Measurements from ENCODE around the gene ATG10. TPM values are rescaled to one million over a fixed set of nuclear protein-coding genes. Genes with fewer than 3 reads are reported as not detected.
A peak's percentile ranks its signal among the peaks of the same experiment; 100 is the strongest.

The ATG10 gene
- total RNA-seq, 1 experiment from 2014 or later, result 12.2 TPM

DNA sequence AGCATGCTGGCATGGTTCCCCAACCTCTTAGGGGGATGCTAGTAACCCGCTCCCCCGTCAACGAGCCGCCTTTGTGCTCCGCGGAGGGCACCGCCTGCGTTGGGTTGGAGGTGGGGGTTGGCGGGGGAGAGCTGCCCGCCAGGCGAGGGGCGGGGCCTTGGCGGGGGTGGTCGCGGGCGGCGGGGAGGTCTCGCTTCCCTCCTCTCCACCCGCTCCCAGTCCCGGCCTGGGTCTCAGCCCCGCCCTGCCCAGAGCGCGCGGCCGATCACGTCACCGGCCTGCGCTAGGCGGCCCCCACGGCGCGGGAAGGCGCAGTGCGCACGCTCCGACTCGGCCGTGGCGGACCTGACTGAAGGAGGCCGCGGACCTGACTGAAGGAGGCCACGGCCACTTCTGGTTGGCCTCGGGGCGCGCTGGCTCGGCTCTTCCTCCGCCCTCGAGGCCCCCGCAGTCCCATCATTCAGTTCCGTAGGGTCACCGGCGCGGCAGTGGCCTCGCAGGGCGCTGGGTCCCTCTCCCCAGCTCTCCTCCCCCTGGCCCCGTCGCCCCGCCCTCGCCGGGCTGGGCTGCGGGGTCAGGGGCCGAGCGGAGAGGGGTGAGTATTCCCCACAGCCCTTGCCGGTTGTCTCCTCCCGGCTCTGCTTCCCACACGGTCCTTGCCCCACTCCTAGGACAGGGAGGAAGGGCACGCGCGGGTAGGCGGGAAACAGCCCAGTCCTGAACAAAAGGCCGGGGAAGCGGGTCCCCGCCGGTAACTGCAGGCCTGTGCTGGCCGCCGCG is at the start of gene ATG10 (continued):
- TF ChIP-seq, protein P1, sequence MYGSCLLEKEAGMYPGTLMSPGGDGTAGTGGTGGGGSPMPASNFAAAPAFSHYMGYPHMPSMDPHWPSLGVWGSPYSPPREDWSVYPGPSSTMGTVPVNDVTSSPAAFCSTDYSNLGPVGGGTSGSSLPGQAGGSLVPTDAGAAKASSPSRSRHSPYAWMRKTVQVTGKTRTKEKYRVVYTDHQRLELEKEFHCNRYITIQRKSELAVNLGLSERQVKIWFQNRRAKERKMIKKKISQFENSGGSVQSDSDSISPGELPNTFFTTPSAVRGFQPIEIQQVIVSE (CRISPR knock-in tag; IDR thresholded peaks at IDR 0.05; ENCODE audit: borderline replicate concordance), result no peak
- TF ChIP-seq NFYB (CRISPR knock-in tag; conservative IDR thresholded peaks at IDR 0.05; ENCODE audit: low read depth) (no peak), IRF2 (CRISPR knock-in tag; IDR thresholded peaks at IDR 0.05; ENCODE audit: borderline replicate concordance, low read depth) (no peak), ESRRA (CRISPR knock-in tag; IDR thresholded peaks at IDR 0.05; ENCODE audit: borderline replicate concordance) (peak; percentile 31; the same call in 1 of the 2 replicates), NR3C1 (CRISPR knock-in tag; conservative IDR thresholded peaks at IDR 0.05; ENCODE audit: low read depth) (no peak), SP1 (CRISPR knock-in tag; conservative IDR thresholded peaks at IDR 0.05) (peak; percentile 64), NFATC4 (CRISPR knock-in tag; IDR thresholded peaks at IDR 0.05) (no peak), FOXJ3 (CRISPR knock-in tag; IDR thresholded peaks at IDR 0.05; ENCODE audit: borderline replicate concordance) (no peak)
- TF ChIP-seq, protein P2, sequence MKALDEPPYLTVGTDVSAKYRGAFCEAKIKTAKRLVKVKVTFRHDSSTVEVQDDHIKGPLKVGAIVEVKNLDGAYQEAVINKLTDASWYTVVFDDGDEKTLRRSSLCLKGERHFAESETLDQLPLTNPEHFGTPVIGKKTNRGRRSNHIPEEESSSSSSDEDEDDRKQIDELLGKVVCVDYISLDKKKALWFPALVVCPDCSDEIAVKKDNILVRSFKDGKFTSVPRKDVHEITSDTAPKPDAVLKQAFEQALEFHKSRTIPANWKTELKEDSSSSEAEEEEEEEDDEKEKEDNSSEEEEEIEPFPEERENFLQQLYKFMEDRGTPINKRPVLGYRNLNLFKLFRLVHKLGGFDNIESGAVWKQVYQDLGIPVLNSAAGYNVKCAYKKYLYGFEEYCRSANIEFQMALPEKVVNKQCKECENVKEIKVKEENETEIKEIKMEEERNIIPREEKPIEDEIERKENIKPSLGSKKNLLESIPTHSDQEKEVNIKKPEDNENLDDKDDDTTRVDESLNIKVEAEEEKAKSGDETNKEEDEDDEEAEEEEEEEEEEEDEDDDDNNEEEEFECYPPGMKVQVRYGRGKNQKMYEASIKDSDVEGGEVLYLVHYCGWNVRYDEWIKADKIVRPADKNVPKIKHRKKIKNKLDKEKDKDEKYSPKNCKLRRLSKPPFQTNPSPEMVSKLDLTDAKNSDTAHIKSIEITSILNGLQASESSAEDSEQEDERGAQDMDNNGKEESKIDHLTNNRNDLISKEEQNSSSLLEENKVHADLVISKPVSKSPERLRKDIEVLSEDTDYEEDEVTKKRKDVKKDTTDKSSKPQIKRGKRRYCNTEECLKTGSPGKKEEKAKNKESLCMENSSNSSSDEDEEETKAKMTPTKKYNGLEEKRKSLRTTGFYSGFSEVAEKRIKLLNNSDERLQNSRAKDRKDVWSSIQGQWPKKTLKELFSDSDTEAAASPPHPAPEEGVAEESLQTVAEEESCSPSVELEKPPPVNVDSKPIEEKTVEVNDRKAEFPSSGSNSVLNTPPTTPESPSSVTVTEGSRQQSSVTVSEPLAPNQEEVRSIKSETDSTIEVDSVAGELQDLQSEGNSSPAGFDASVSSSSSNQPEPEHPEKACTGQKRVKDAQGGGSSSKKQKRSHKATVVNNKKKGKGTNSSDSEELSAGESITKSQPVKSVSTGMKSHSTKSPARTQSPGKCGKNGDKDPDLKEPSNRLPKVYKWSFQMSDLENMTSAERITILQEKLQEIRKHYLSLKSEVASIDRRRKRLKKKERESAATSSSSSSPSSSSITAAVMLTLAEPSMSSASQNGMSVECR (CRISPR knock-in tag; IDR thresholded peaks at IDR 0.05; ENCODE audit: borderline replicate concordance), result peak; percentile 14; the same call in 1 of the 2 replicates
- TF ChIP-seq, protein P3, sequence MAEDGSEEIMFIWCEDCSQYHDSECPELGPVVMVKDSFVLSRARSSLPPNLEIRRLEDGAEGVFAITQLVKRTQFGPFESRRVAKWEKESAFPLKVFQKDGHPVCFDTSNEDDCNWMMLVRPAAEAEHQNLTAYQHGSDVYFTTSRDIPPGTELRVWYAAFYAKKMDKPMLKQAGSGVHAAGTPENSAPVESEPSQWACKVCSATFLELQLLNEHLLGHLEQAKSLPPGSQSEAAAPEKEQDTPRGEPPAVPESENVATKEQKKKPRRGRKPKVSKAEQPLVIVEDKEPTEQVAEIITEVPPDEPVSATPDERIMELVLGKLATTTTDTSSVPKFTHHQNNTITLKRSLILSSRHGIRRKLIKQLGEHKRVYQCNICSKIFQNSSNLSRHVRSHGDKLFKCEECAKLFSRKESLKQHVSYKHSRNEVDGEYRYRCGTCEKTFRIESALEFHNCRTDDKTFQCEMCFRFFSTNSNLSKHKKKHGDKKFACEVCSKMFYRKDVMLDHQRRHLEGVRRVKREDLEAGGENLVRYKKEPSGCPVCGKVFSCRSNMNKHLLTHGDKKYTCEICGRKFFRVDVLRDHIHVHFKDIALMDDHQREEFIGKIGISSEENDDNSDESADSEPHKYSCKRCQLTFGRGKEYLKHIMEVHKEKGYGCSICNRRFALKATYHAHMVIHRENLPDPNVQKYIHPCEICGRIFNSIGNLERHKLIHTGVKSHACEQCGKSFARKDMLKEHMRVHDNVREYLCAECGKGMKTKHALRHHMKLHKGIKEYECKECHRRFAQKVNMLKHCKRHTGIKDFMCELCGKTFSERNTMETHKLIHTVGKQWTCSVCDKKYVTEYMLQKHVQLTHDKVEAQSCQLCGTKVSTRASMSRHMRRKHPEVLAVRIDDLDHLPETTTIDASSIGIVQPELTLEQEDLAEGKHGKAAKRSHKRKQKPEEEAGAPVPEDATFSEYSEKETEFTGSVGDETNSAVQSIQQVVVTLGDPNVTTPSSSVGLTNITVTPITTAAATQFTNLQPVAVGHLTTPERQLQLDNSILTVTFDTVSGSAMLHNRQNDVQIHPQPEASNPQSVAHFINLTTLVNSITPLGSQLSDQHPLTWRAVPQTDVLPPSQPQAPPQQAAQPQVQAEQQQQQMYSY (CRISPR knock-in tag; IDR thresholded peaks at IDR 0.05), result peak; percentile 51; the same call in 1 of the 2 replicates

DNA sequence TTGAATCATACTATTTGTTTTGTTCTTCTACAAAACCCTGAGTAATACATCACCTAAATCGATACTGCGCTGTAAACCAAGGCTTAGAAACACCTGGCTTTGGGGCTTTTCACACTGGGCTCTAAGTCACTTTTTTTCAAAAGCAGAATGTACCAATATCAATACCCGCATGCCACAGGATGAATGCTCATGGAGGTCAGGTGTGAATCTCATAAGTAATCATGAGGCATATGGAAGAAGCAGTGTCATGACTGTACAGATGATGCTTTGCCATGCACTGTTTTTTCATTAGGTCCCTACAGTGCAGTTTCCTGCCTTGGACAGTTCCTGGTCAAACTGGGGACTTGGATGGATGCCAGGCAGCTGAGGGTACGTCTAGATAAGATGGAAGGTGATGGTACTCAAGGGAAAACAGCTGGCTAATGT is 49.0 kb upstream of the ATG10 start:
- DNase-seq (ENCODE audit: low spot score) (no peak), ATAC-seq (no peak)
- Mint-ChIP-seq H3K4me1 (no peaks in the 10 kb centered on the region), H3K27me3 (ENCODE audit: low read depth) (0 out of 2 replicates have a peak, but pooled peaks cover 2% of the 10 kb centered on the region), H3K27ac (no peak overlapping the region), H3K36me3 (no peaks in the 10 kb centered on the region; the same call in 1 of the 2 replicates), H3K4me3 (no peak overlapping the region), H3K9me3 (peaks cover 8% of the 10 kb centered on the region; the same call in 1 of the 2 replicates)
- POLR2A ChIA-PET, result no interaction called here
- TF ChIP-seq NFE2L1 (CRISPR knock-in tag; IDR thresholded peaks at IDR 0.05), result no peak
- TF ChIP-seq KAT7 (CRISPR knock-in tag; IDR thresholded peaks at IDR 0.05; ENCODE audit: borderline replicate concordance), result no peak
- no peak for TF ChIP-seq ZNF671 (CRISPR knock-in tag; IDR thresholded peaks at IDR 0.05)
- TF ChIP-seq ZNF317 (CRISPR knock-in tag; IDR thresholded peaks at IDR 0.05; ENCODE audit: borderline replicate concordance, low read depth), result no peak
- no peak for TF ChIP-seq TEAD1 (CRISPR knock-in tag; IDR thresholded peaks at IDR 0.05)
- CTCF ChIA-PET, result no interaction called here

Measured in WTC11 (cell line).